Measurements from ENCODE around the gene NFATC4. TPM values are rescaled to one million over a fixed set of nuclear protein-coding genes. Genes with fewer than 3 reads are reported as not detected.

NFATC4 gene
- total RNA-seq, 1 donor from 2014 or later = 37.0 TPM

DNA sequence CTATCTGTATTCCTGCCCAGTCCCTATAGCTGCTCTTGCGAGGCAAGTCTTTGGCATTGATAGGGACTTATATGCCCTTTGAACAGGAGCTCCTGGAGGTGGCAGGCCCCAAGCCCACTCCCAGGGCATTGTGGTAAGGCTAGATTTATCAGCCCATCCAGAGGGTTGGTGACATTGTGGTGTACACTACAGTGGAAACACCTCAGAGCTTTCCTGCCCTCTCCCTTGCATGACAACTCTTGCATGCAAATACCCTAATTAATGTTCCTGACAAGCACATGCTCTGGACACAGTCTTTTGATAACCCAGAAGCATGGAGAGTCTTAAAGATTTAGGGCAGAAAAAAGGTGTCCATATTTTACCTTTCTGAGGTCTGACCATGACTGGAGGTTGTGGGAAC is 27.4 kb upstream of the NFATC4 start:
- Histone ChIP-seq H3K27me3 (ENCODE audit: low read depth) (peaks cover under 1% of the 10 kb centered on the region), H3K4me1 (peaks cover 27% of the 10 kb centered on the region), H3K4me3 (no peak overlapping the region), H3K9me3 (no peaks in the 10 kb centered on the region), H3K36me3 (peaks cover 16% of the 10 kb centered on the region), H3K27ac (peak overlapping the region; percentile 84)
- no peak for ATAC-seq
- intact Hi-C loops (cut with DNase I) = no loop called here
- no peak for DNase-seq
- TF ChIP-seq, protein P1, sequence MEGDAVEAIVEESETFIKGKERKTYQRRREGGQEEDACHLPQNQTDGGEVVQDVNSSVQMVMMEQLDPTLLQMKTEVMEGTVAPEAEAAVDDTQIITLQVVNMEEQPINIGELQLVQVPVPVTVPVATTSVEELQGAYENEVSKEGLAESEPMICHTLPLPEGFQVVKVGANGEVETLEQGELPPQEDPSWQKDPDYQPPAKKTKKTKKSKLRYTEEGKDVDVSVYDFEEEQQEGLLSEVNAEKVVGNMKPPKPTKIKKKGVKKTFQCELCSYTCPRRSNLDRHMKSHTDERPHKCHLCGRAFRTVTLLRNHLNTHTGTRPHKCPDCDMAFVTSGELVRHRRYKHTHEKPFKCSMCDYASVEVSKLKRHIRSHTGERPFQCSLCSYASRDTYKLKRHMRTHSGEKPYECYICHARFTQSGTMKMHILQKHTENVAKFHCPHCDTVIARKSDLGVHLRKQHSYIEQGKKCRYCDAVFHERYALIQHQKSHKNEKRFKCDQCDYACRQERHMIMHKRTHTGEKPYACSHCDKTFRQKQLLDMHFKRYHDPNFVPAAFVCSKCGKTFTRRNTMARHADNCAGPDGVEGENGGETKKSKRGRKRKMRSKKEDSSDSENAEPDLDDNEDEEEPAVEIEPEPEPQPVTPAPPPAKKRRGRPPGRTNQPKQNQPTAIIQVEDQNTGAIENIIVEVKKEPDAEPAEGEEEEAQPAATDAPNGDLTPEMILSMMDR (IDR thresholded peaks at IDR 0.05) = no peak

DNA sequence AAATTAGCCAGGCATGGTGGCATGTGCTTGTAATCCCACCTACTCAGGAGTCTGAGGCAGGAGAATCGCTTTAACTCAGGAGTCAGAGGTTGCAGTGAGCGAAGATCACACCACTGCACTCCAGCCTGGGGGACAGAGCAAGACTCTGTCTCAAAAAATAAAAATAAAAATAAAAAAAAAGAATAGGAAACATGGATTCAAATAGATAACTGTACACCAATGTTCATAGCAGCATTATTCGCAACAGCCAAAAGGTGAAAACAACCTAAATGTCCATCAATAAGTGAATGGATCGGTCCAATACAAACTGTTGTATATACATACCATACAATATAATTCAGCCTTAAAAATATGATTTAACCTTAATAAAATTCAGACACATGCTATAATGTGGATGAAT is 25.1 kb upstream of the NFATC4 start:
- no peak overlapping the region for H3K4me3 ChIP-seq
- H3K27ac ChIP-seq = no peak overlapping the region
- TF ChIP-seq, protein P1 (IDR thresholded peaks at IDR 0.05) = no peak
- DNase-seq = no peak
- ATAC-seq = no peak
- H3K27me3 ChIP-seq (ENCODE audit: low read depth) = no peaks in the 10 kb centered on the region
- peaks cover 20% of the 10 kb centered on the region for H3K4me1 ChIP-seq
- peaks cover 4% of the 10 kb centered on the region for H3K36me3 ChIP-seq
- intact Hi-C loops (cut with DNase I) = no loop called here
- no peaks in the 10 kb centered on the region for H3K9me3 ChIP-seq

DNA sequence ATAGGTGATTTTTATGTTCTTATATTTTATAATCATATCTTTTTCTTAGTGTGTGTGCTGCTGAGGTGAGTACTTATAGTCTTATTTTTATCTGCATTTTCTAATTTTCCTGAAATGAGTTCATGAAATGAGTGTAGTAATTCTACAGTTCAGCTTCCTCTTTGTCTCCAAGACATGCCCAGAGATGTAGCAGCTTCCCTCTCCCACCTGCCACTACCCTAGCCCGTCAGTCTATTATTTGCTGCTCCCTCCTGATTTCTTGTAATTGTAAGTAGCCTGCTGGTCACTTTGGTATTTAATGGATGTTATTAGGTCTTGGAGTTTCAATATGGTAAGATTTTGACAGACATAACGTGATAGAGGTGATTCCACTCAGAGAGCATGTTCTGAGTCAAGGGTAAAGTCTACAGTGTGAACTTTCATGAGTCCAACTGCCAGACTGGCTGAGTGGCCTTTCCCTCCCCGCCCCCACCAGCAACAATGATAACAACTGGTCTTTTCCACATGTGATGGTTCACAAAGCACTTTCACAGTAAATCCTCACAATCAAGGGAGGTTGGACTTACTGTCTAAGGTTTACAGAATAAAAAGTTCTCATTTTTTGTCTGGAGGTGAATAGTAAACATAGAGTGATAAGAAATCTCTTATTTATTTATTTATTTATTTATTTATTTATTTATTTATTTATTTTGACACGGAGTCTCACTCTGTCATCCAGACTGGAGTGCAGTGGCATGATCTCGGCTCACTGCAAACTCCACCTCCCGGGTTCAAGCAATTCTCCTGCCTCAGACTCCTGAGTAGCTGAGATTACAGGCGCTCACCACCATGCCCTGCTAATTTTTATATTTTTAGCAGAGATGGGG is 24.0 kb upstream of the NFATC4 start:
- ATAC-seq = no peak
- H3K9me3 ChIP-seq = no peaks in the 10 kb centered on the region
- no peaks in the 10 kb centered on the region for H3K36me3 ChIP-seq
- H3K27me3 ChIP-seq (ENCODE audit: low read depth) = no peaks in the 10 kb centered on the region
- H3K4me3 ChIP-seq = no peak overlapping the region
- peaks cover 11% of the 10 kb centered on the region for H3K4me1 ChIP-seq
- H3K27ac ChIP-seq = no peak overlapping the region
- no peak for DNase-seq
- intact Hi-C loops (cut with DNase I) = no loop called here
- TF ChIP-seq, protein P1 (IDR thresholded peaks at IDR 0.05) = no peak

DNA sequence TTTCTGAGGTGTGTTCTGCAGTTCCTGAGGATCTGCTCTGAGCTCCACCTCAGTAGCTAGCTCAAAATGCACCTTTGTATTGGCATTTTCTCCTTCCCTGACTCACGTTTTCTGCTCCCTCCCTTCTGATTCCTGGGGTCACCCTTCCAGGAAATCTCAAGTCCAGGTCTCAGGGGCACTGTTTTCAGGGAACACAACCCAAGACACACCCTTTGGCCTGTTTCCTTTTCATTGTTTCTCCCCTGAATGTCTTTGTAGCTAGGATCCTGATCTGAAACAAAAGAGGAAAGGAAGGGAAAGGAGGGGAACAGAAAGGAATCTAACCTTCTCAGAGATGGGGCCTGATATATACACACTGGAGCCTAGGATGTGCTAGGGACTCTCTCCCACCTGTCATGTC is 20.9 kb upstream of the NFATC4 start:
- ATAC-seq = no peak
- intact Hi-C loops (cut with DNase I) = no loop called here
- Histone ChIP-seq H3K4me3 (no peak overlapping the region), H3K9me3 (no peaks in the 10 kb centered on the region), H3K36me3 (no peaks in the 10 kb centered on the region), H3K27ac (peak overlapping the region; percentile 53), H3K27me3 (ENCODE audit: low read depth) (no peaks in the 10 kb centered on the region), H3K4me1 (peaks cover 10% of the 10 kb centered on the region)
- DNase-seq = no peak
- TF ChIP-seq, protein P1 (IDR thresholded peaks at IDR 0.05) = no peak

DNA sequence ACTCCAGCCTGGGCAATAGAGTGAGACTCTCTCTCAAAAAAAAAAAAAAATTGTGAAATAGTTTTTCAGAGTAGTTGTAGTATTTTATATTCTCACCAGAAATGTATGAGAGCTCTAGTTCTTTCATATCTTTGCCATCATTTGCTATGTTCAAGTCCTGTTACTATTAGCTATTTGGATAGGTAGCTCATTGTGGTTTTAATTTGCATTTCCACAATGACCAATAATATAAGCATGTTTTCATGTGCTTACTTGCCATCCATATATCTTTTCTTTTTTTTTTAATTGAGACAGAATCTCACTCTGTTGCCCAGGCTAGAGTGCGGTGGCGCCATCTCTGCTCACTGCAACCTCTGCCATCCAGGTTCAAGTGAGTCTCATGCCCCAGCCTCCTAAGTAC is 19.8 kb upstream of the NFATC4 start:
- intact Hi-C loops (cut with DNase I) = no loop called here
- H3K36me3 ChIP-seq = no peaks in the 10 kb centered on the region
- TF ChIP-seq, protein P1 (IDR thresholded peaks at IDR 0.05) = no peak
- H3K27ac ChIP-seq = no peak overlapping the region
- no peak overlapping the region for H3K4me3 ChIP-seq
- H3K27me3 ChIP-seq (ENCODE audit: low read depth) = no peaks in the 10 kb centered on the region
- H3K9me3 ChIP-seq = no peaks in the 10 kb centered on the region
- DNase-seq (no peak), ATAC-seq (no peak)
- peaks cover 14% of the 10 kb centered on the region for H3K4me1 ChIP-seq

Measured in lower lobe of right lung (tissue), 2 donors.